ENCODE measurements around the gene CPLX1. TPM values are rescaled to one million over a fixed set of nuclear protein-coding genes. Genes with fewer than 3 reads are reported as not detected.

The CPLX1 gene
- total RNA-seq, 1 experiment from 2014 or later, result 3.1 TPM

- Histone ChIP-seq H3K27me3 (ENCODE audit: low read length) (no peaks in the 10 kb centered on the region), H3K27ac (ENCODE audit: low read length) (no peak overlapping the region), H4K20me1 (ENCODE audit: insufficient read depth, low read depth, low read length) (no peaks in the 10 kb centered on the region), H3K79me2 (ENCODE audit: low read length) (no peaks in the 10 kb centered on the region), H3K9me2 (replicated peaks; ENCODE audit: insufficient read depth, low read length) (no peaks in the 10 kb centered on the region), H3K4me2 (ENCODE audit: low read depth, low read length, poor library complexity, severe bottlenecking) (no peak overlapping the region), H3K4me1 (ENCODE audit: low read length) (no peaks in the 10 kb centered on the region), H2AFZ (ENCODE audit: low read length) (no peak overlapping the region), H3K4me3 (ENCODE audit: low read length) (no peak overlapping the region), H3K9ac (ENCODE audit: low read length) (no peak overlapping the region), H3K36me3 (ENCODE audit: insufficient read depth, low read length) (no peaks in the 10 kb centered on the region), H3K9me3 (ENCODE audit: low read length) (no peaks in the 10 kb centered on the region)
- no peak for DNase-seq
Measured at GRCh38 chr4:827209-828081, 1.5 kb upstream of the CPLX1 start.

- no peak for DNase-seq
- H3K9me3 ChIP-seq (ENCODE audit: low read length), result no peaks in the 10 kb centered on the region
- no peaks in the 10 kb centered on the region for H3K79me2 ChIP-seq (ENCODE audit: low read length)
- no peaks in the 10 kb centered on the region for H3K27me3 ChIP-seq (ENCODE audit: low read length)
- no peak overlapping the region for H3K27ac ChIP-seq (ENCODE audit: low read length)
- no peaks in the 10 kb centered on the region for H3K4me1 ChIP-seq (ENCODE audit: low read length)
- no peak overlapping the region for H2AFZ ChIP-seq (ENCODE audit: low read length)
- no peak overlapping the region for H3K4me2 ChIP-seq (ENCODE audit: low read depth, low read length, poor library complexity, severe bottlenecking)
- no peaks in the 10 kb centered on the region for H3K36me3 ChIP-seq (ENCODE audit: insufficient read depth, low read length)
- no peak overlapping the region for H3K9ac ChIP-seq (ENCODE audit: low read length)
- H4K20me1 ChIP-seq (ENCODE audit: insufficient read depth, low read depth, low read length), result no peaks in the 10 kb centered on the region
- H3K9me2 ChIP-seq (replicated peaks; ENCODE audit: insufficient read depth, low read length), result no peaks in the 10 kb centered on the region
- no peak overlapping the region for H3K4me3 ChIP-seq (ENCODE audit: low read length)
Measured at GRCh38 chr4:826508-827208, 729 bp upstream of the CPLX1 start.

GRCh38 chr4:825063-825970 is 612 bp downstream of the CPLX1 start:
- no peak overlapping the region for H3K9ac ChIP-seq (ENCODE audit: low read length)
- no peaks in the 10 kb centered on the region for H3K36me3 ChIP-seq (ENCODE audit: insufficient read depth, low read length)
- no peak overlapping the region for H3K4me3 ChIP-seq (ENCODE audit: low read length)
- H3K4me2 ChIP-seq (ENCODE audit: low read depth, low read length, poor library complexity, severe bottlenecking), result no peak overlapping the region
- no peak overlapping the region for H3K27ac ChIP-seq (ENCODE audit: low read length)
- no peaks in the 10 kb centered on the region for H3K27me3 ChIP-seq (ENCODE audit: low read length)
- no peaks in the 10 kb centered on the region for H3K9me3 ChIP-seq (ENCODE audit: low read length)
- no peaks in the 10 kb centered on the region for H3K79me2 ChIP-seq (ENCODE audit: low read length)
- H4K20me1 ChIP-seq (ENCODE audit: insufficient read depth, low read depth, low read length), result no peaks in the 10 kb centered on the region
- no peaks in the 10 kb centered on the region for H3K9me2 ChIP-seq (replicated peaks; ENCODE audit: insufficient read depth, low read length)
- DNase-seq, result no peak
- H3K4me1 ChIP-seq (ENCODE audit: low read length), result no peaks in the 10 kb centered on the region
- no peak overlapping the region for H2AFZ ChIP-seq (ENCODE audit: low read length)

GRCh38 chr4:824461-825062 is 1.4 kb downstream of the CPLX1 start:
- no peaks in the 10 kb centered on the region for H4K20me1 ChIP-seq (ENCODE audit: insufficient read depth, low read depth, low read length)
- no peaks in the 10 kb centered on the region for H3K9me2 ChIP-seq (replicated peaks; ENCODE audit: insufficient read depth, low read length)
- no peak overlapping the region for H3K4me3 ChIP-seq (ENCODE audit: low read length)
- no peak overlapping the region for H3K9ac ChIP-seq (ENCODE audit: low read length)
- H3K9me3 ChIP-seq (ENCODE audit: low read length), result no peaks in the 10 kb centered on the region
- H3K27me3 ChIP-seq (ENCODE audit: low read length), result no peaks in the 10 kb centered on the region
- H3K4me1 ChIP-seq (ENCODE audit: low read length), result no peaks in the 10 kb centered on the region
- no peaks in the 10 kb centered on the region for H3K36me3 ChIP-seq (ENCODE audit: insufficient read depth, low read length)
- no peak overlapping the region for H2AFZ ChIP-seq (ENCODE audit: low read length)
- no peak overlapping the region for H3K27ac ChIP-seq (ENCODE audit: low read length)
- DNase-seq, result no peak
- no peak overlapping the region for H3K4me2 ChIP-seq (ENCODE audit: low read depth, low read length, poor library complexity, severe bottlenecking)
- no peaks in the 10 kb centered on the region for H3K79me2 ChIP-seq (ENCODE audit: low read length)

GRCh38 chr4:823761-824460 is 2.0 kb downstream of the CPLX1 start:
- Histone ChIP-seq H3K9me2 (replicated peaks; ENCODE audit: insufficient read depth, low read length) (no peaks in the 10 kb centered on the region), H3K36me3 (ENCODE audit: insufficient read depth, low read length) (no peaks in the 10 kb centered on the region), H3K9ac (ENCODE audit: low read length) (no peak overlapping the region), H3K9me3 (ENCODE audit: low read length) (no peaks in the 10 kb centered on the region), H3K27ac (ENCODE audit: low read length) (no peak overlapping the region), H3K4me1 (ENCODE audit: low read length) (no peaks in the 10 kb centered on the region), H3K27me3 (ENCODE audit: low read length) (no peaks in the 10 kb centered on the region), H3K79me2 (ENCODE audit: low read length) (no peaks in the 10 kb centered on the region), H4K20me1 (ENCODE audit: insufficient read depth, low read depth, low read length) (no peaks in the 10 kb centered on the region), H2AFZ (ENCODE audit: low read length) (no peak overlapping the region), H3K4me3 (ENCODE audit: low read length) (no peak overlapping the region), H3K4me2 (ENCODE audit: low read depth, low read length, poor library complexity, severe bottlenecking) (no peak overlapping the region)
- no peak for DNase-seq

- Histone ChIP-seq H3K9ac (ENCODE audit: low read length) (no peak overlapping the region), H3K36me3 (ENCODE audit: insufficient read depth, low read length) (no peaks in the 10 kb centered on the region), H3K27me3 (ENCODE audit: low read length) (no peaks in the 10 kb centered on the region), H3K79me2 (ENCODE audit: low read length) (no peaks in the 10 kb centered on the region), H3K9me2 (replicated peaks; ENCODE audit: insufficient read depth, low read length) (no peaks in the 10 kb centered on the region), H3K4me3 (ENCODE audit: low read length) (no peak overlapping the region), H3K27ac (ENCODE audit: low read length) (no peak overlapping the region), H3K4me1 (ENCODE audit: low read length) (no peaks in the 10 kb centered on the region), H2AFZ (ENCODE audit: low read length) (no peak overlapping the region), H3K9me3 (ENCODE audit: low read length) (no peaks in the 10 kb centered on the region), H3K4me2 (ENCODE audit: low read depth, low read length, poor library complexity, severe bottlenecking) (no peak overlapping the region), H4K20me1 (ENCODE audit: insufficient read depth, low read depth, low read length) (no peaks in the 10 kb centered on the region)
- no peak for DNase-seq
Measured at GRCh38 chr4:823176-823760, 2.7 kb downstream of the CPLX1 start.

GRCh38 chr4:822361-823175 is 3.4 kb downstream of the CPLX1 start:
- no peaks in the 10 kb centered on the region for H3K27me3 ChIP-seq (ENCODE audit: low read length)

More at GRCh38 chr4:822361-823175, 3.4 kb downstream of the CPLX1 start:
- Histone ChIP-seq H3K27ac (ENCODE audit: low read length) (no peak overlapping the region), H3K79me2 (ENCODE audit: low read length) (no peaks in the 10 kb centered on the region), H2AFZ (ENCODE audit: low read length) (no peak overlapping the region), H4K20me1 (ENCODE audit: insufficient read depth, low read depth, low read length) (no peaks in the 10 kb centered on the region), H3K9me2 (replicated peaks; ENCODE audit: insufficient read depth, low read length) (no peaks in the 10 kb centered on the region), H3K4me3 (ENCODE audit: low read length) (no peak overlapping the region), H3K9ac (ENCODE audit: low read length) (no peak overlapping the region), H3K4me1 (ENCODE audit: low read length) (no peaks in the 10 kb centered on the region), H3K9me3 (ENCODE audit: low read length) (no peaks in the 10 kb centered on the region), H3K4me2 (ENCODE audit: low read depth, low read length, poor library complexity, severe bottlenecking) (no peak overlapping the region), H3K36me3 (ENCODE audit: insufficient read depth, low read length) (no peaks in the 10 kb centered on the region)
- no peak for DNase-seq
